Spleen (tissue), 11 donors: Measurements from ENCODE around the gene NFIC. TPM values are rescaled to one million over a fixed set of nuclear protein-coding genes. Genes with fewer than 3 reads are reported as not detected.

Experiments used
- DNase-seq: peaks from one replicate; pipeline ENCODE4 v3.0.0-alpha.2; 2020
- H3K27ac ChIP-seq, 8 donors: fragments of 200-600 bp; sonication (generic) in 7 of 8; 1 replicate in 4 of 8; 2 replicates in 4 of 8; pipeline versions ENCODE4 v1.5.0 to v1.8.0; 2016 to 2021; ENCODE audit warnings: inconsistent platforms in 4 of 8, mild to moderate bottlenecking in 4 of 8, moderate library complexity in 1 of 8
- H3K27me3 ChIP-seq, 7 donors: fragments of 200-600 bp; sonication (generic) in 6 of 7; replicated peaks in 1 of 7; 1 replicate in 4 of 7; 2 replicates in 3 of 7; pipeline versions ENCODE4 v1.5.0 to v1.8.0; 2016 to 2021; ENCODE audit warnings: inconsistent platforms in 3 of 7, mild to moderate bottlenecking in 1 of 7
- H3K36me3 ChIP-seq, 6 donors: fragments of 200-600 bp; sonication (generic) in 5 of 6; 1 replicate in 4 of 6; 2 replicates in 2 of 6; pipeline versions ENCODE4 v1.5.0 to v1.8.0; 2016 to 2021; ENCODE audit warnings: inconsistent platforms in 2 of 6
- H3K4me1 ChIP-seq, 6 donors: fragments of 200-600 bp; sonication (generic) in 5 of 6; 1 replicate in 3 of 6; 2 replicates in 3 of 6; pipeline versions ENCODE4 v1.5.0 to v1.8.0; 2016 to 2021; ENCODE audit warnings: inconsistent platforms in 3 of 6
- H3K4me3 ChIP-seq, 8 donors: fragments of 200-600 bp; sonication (generic) in 7 of 8; 1 replicate in 4 of 8; 2 replicates in 4 of 8; pipeline versions ENCODE4 v1.5.0 to v1.8.0; 2016 to 2021; ENCODE audit warnings: inconsistent platforms in 4 of 8, mild to moderate bottlenecking in 4 of 8, moderate library complexity in 2 of 8
- H3K9me3 ChIP-seq, 8 donors: fragments of 200-600 bp; sonication (generic) in 7 of 8; 1 replicate in 4 of 8; 2 replicates in 4 of 8; pipeline versions ENCODE4 v1.5.0 to v1.8.0; 2016 to 2021; ENCODE audit warnings: inconsistent platforms in 4 of 8
- POLR2A ChIP-seq, 3 donors: fragments of 450-650 bp; IDR thresholded peaks; one replicate each; pipeline ENCODE4 v1.5.1; 2017; ENCODE audit warnings: antibody characterized with exemption in 3 of 3, mild to moderate bottlenecking in 1 of 3
- POLR2AphosphoS5 ChIP-seq, 3 donors: sonication (generic); formaldehyde crosslinking; IDR thresholded peaks; one replicate each; pipeline ENCODE4 v1.5.1; 2017; ENCODE audit warnings: antibody characterized with exemption in 3 of 3
- WGBS, 5 donors: extraction: QIAGEN DNeasy Blood & Tissue Kit in 3 of 5; methylation state at CpG; one replicate each; pipeline versions ENCODE4 v1.1.5 to v1.1.7; 2013 to 2018; 5-methylcytosine and 5-hydroxymethylcytosine counted together
- intact Hi-C: fragments of 100-400 bp; cut with DNase I; formaldehyde crosslinking; loops from one replicate; pipeline ENCODE4 v1.15.0; 2023; ENCODE audit warnings: low total_unique reads
- polyA plus RNA-seq, 3 donors: library from polyadenylated mRNA; stranded (reverse); fragments of 200-250 nt; gene quantifications; one replicate each; pipeline ENCODE4 v1.2.1, GENCODE V29; 2013
- total RNA-seq, 7 donors: library from RNA; depleted of rRNA in 3 of 7; stranded (reverse); fragments of >200 nt in 3 of 7; fragmentation: NEBNext Ultra II Directional in 4 of 7; extraction: Animal tissue kit (Norgen Biotek cat#: 25700) in 4 of 7; gene quantifications; one replicate each; pipeline versions ENCODE4 v1.1.0 to v1.2.1, GENCODE V29; 2016 to 2021
- TF ChIP-seq, protein P1 (sequence below), 11 experiments: fragments of 200-600 bp in 7 of 11; fragments of 450-650 bp in 4 of 11; sonication (generic) in 4 of 11; IDR thresholded peaks in 8 of 11; conservative IDR thresholded peaks in 3 of 11; 1 replicate in 7 of 11; 2 replicates in 4 of 11; pipeline versions ENCODE4 v1.4.0 to v1.8.0; 2016 to 2021; ENCODE audit warnings: antibody characterized with exemption in 11 of 11, inconsistent platforms in 4 of 11, mild to moderate bottlenecking in 1 of 11
- donor health status: healthy with polysubstance abuse.
- donor health status: DM: no; HTN: no; CAD: no; lungs with moderate emphysema.
- donor health status: DM: no; HTN: no; CAD: no.
- donor health status: Bipolar disorder and iron deficiency.
- donor health status: healthy.
- donor health status: DM: no; HTN: no; CAD: no.
- donor health status: DM: yes; HTN: yes; CAD: no.

Gene NFIC
- total and polyA plus RNA-seq, 10 donors = 4.1 to 125 (median 74.4) TPM

DNA sequence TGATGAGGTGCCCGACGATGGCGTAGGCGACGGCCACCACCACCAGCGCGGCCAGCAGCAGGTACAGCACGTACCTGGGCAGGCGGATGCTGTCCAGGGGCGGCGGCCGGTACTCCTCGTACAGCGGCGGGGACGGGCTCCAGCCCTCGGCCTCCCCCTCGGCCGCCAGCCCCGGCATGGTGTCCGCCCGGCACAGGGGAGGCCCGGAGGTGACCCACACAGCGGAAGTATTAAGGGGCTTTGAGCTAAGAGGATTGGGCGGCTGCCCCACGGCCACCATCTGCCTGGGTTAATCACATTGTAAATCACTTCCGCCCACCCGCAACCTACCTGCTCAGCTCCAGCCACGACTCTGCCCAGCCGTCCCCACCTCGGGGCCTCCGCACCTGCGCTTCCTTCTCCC, 116.8 kb downstream of the NFIC start, which contains the start of gene SMIM44:
Gene SMIM44 (minus strand): TSS at position 216 of the 403 bp plus-strand sequence. CDS start 38 bp downstream, at position 178.
- Histone ChIP-seq H3K4me1 (peaks cover 0 to 13% (median 6%) of the 10 kb centered on the region in 6 donors), H3K36me3 (no peaks in the 10 kb centered on the region), H3K4me3 (no peak within 1 kb of the TSS), H3K27ac (no peak within 1 kb of the TSS), H3K9me3 (no peaks in the 10 kb centered on the region), H3K27me3 (peaks cover 0 to 64% (median 28%) of the 10 kb centered on the region in 7 donors)
- DNase-seq = no peak
- WGBS, 5 donors = 76 to 95% (median 89%) methylated on average over 16 to 33 of the region's 33 CpGs
- intact Hi-C loops = loop anchor here (5.0 kb wide), 1 partner anchor 151 kb away; no protein-coding TSS in a partner anchor
- TF ChIP-seq, protein P1, sequence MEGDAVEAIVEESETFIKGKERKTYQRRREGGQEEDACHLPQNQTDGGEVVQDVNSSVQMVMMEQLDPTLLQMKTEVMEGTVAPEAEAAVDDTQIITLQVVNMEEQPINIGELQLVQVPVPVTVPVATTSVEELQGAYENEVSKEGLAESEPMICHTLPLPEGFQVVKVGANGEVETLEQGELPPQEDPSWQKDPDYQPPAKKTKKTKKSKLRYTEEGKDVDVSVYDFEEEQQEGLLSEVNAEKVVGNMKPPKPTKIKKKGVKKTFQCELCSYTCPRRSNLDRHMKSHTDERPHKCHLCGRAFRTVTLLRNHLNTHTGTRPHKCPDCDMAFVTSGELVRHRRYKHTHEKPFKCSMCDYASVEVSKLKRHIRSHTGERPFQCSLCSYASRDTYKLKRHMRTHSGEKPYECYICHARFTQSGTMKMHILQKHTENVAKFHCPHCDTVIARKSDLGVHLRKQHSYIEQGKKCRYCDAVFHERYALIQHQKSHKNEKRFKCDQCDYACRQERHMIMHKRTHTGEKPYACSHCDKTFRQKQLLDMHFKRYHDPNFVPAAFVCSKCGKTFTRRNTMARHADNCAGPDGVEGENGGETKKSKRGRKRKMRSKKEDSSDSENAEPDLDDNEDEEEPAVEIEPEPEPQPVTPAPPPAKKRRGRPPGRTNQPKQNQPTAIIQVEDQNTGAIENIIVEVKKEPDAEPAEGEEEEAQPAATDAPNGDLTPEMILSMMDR (IDR thresholded peaks at IDR 0.05 in 8 of 11, conservative IDR thresholded peaks at IDR 0.05 in 3 of 11) = no peak
- TF ChIP-seq POLR2A (IDR thresholded peaks at IDR 0.05) (no peak), POLR2AphosphoS5 (IDR thresholded peaks at IDR 0.05) (no peak)

DNA sequence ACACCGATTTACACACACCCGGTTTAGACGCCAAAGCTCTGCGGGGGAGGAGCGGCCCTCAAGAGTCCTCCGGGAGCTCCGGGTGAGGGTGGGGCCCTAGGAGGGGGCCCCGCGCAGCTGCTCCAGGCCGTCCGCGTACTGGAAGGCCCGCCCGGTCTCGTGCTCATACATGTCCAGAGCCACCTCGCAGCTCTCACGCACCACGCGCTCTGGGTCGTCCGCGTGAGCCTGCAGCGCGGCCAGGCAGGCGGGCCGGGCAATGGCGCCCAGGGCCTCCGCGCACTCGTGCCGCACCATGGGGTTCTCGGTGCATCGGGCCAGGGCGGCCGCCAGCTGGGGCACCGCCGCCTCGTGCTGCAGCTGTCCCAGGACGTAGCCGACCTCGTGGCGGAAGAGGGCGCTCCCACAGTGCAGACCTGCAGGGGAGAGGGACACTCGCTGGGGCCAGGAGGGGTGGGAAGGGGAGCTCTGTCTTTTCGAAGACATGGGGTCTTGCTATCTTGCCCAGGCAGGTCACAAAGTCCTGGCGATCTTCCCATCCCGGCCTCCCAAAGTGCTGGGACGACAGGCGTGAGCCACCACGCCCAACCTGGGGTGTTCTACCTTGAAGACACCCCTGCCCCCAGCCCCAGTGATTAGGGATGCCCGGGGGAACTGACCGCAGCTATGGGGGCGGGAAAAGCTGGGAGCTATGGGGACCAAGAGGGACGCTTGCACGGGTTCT, 125.2 kb downstream of the NFIC start:
- intact Hi-C loops = no loop called here
- Histone ChIP-seq H3K27me3 (no peaks in the 10 kb centered on the region), H3K4me3 (no peak overlapping the region), H3K36me3 (peaks cover 0 to 74% (median 54%) of the 10 kb centered on the region in 6 donors), H3K9me3 (no peaks in the 10 kb centered on the region), H3K27ac (no peak overlapping the region), H3K4me1 (no peaks in the 10 kb centered on the region)
- DNase-seq = no peak
- WGBS, 5 donors = 94 to 98% (median 97%) methylated on average over 41 to 55 of the region's 55 CpGs
- TF ChIP-seq POLR2AphosphoS5 (IDR thresholded peaks at IDR 0.05) (no peak), POLR2A (IDR thresholded peaks at IDR 0.05) (no peak)
- TF ChIP-seq, protein P1 (IDR thresholded peaks at IDR 0.05 in 8 of 11, conservative IDR thresholded peaks at IDR 0.05 in 3 of 11) = no peak

DNA sequence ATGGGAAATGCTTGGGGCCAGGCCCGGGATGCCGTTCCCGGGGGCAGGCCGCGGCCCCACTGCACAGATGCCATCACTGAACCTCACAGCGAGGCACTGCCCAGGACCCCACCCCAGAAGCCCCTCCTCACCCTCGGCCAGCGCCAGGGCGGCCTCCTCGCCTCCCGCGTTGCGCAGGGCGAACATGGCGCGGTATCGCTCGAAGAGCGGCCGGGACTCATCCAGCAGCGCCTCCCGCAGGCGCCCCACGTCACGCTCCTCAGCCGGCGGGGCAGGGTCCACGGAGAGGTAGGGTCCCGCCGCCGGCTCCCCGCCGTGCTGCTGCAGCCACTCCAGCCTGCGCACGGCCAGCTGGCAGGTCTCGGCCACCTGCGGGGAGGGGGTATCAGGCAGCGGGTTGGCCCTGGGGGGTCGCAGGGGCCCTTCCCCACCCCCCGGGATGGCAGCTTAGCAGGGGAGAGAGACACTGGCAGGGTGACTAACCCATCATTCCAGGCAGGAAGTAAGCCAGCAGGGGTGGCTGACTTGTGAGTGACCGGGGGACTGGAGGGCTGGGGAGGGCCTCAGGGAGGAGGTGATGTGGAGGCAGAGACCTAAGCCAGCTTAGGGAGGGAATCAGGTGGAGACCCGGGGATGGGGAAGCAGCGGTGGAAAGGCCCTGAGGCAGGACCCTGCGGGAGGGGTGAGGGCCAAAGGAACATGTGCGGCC, 125.9 kb downstream of the NFIC start:
- Histone ChIP-seq H3K4me1 (peaks cover 0 to 5% (median 0%) of the 10 kb centered on the region in 6 donors), H3K27ac (no peak overlapping the region), H3K27me3 (no peaks in the 10 kb centered on the region), H3K36me3 (peaks cover 0 to 81% (median 59%) of the 10 kb centered on the region in 6 donors), H3K9me3 (no peaks in the 10 kb centered on the region), H3K4me3 (no peak overlapping the region)
- intact Hi-C loops = no loop called here
- TF ChIP-seq, protein P1 (IDR thresholded peaks at IDR 0.05 in 8 of 11, conservative IDR thresholded peaks at IDR 0.05 in 3 of 11) = no peak
- no peak for TF ChIP-seq POLR2A (IDR thresholded peaks at IDR 0.05)
- TF ChIP-seq POLR2AphosphoS5 (IDR thresholded peaks at IDR 0.05) = no peak
- 94 to 98% (median 96%) methylated on average over 8 to 45 of the region's 45 CpGs for WGBS, 5 donors
- DNase-seq = no peak

DNA sequence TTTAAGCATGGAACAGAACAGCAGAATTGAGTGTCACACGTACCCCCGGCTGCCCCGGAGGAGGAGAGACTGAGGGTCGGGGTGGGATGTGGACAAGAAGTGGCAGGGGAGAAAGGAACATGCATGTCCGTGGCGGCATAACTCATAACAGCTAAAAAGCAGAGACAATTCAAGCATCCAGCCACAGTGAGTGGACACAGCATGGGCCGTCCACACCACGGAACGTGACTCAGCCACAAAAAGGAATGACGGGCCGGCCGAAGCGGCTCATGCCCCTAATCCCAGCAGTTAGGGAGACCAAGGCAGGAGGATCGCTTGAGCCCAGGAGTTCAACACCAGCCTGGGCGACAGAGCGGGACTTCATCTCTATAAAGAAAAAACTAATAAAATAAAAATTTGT, 126.5 kb downstream of the NFIC start:
- WGBS, 5 donors = 91 to 98% (median 93%) methylated on average over 15 to 16 of the region's 16 CpGs
- intact Hi-C loops = no loop called here
- Histone ChIP-seq H3K27ac (no peak overlapping the region), H3K27me3 (no peaks in the 10 kb centered on the region), H3K4me1 (peaks cover 0 to 7% (median 0%) of the 10 kb centered on the region in 6 donors), H3K4me3 (no peak overlapping the region), H3K9me3 (no peaks in the 10 kb centered on the region), H3K36me3 (peaks cover 0 to 83% (median 59%) of the 10 kb centered on the region in 6 donors)
- no peak for DNase-seq
- TF ChIP-seq POLR2A (IDR thresholded peaks at IDR 0.05) = no peak
- TF ChIP-seq, protein P1 (IDR thresholded peaks at IDR 0.05 in 8 of 11, conservative IDR thresholded peaks at IDR 0.05 in 3 of 11) = no peak
- no peak for TF ChIP-seq POLR2AphosphoS5 (IDR thresholded peaks at IDR 0.05)
